ENCODE measurements around the gene WDR70.

- TF ChIP-seq CTCF (IDR thresholded peaks at IDR 0.05) (no peak), NRF1 (IDR thresholded peaks at IDR 0.05; ENCODE audit: low read depth, low read length) (no peak), TAF1 (IDR thresholded peaks at IDR 0.05; ENCODE audit: borderline replicate concordance, low read depth, low read length) (no peak), RFX5 (IDR thresholded peaks at IDR 0.05; ENCODE audit: low read length) (no peak), FOXM1 (IDR thresholded peaks at IDR 0.05; ENCODE audit: low read depth) (no peak), EP300 (IDR thresholded peaks at IDR 0.05; ENCODE audit: borderline replicate concordance in 1 of 2, low read depth in 1 of 2, low read length in 1 of 2) (no peak), POLR2AphosphoS5 (IDR thresholded peaks at IDR 0.05; ENCODE audit: low read depth, low read length) (no peak)
Observed at GRCh38 chr5:37424441-37424840, 45.3 kb downstream of the WDR70 start.
